ENCODE data around the gene PRKD2. TPM values are rescaled to one million over a fixed set of nuclear protein-coding genes. Genes with fewer than 3 reads are reported as not detected.

The PRKD2 gene
- total RNA-seq, 4 donors from 2014 or later = 21.0 to 36.1 (median 30.2) TPM

GRCh38 chr19:46725036-46725820, 8.3 kb upstream of the PRKD2 start:
- no peaks in the 10 kb centered on the region for H3K9me3 ChIP-seq
- WGBS, 2 donors = 84 to 94% methylated on average over 19 to 21 of the region's 26 CpGs
- no peak for TF ChIP-seq CTCF (IDR thresholded peaks at IDR 0.05)
- no peak for DNase-seq (ENCODE audit: low spot score in 2 of 2)
- H3K27ac ChIP-seq = no peak overlapping the region
- no peak overlapping the region for H3K4me3 ChIP-seq
- H3K36me3 ChIP-seq = peaks cover 3 to 98% (median 50%) of the 10 kb centered on the region in 3 donors
- no peaks in the 10 kb centered on the region for H3K27me3 ChIP-seq
- H3K4me1 ChIP-seq = peaks cover 0 to 37% (median 0%) of the 10 kb centered on the region in 4 donors

- H3K27ac ChIP-seq = no peak overlapping the region
- WGBS, 2 donors = 81% methylated on average over 20 of the region's 20 CpGs
- H3K9me3 ChIP-seq = no peaks in the 10 kb centered on the region
- DNase-seq (ENCODE audit: low spot score in 2 of 2) = no peak
- no peaks in the 10 kb centered on the region for H3K27me3 ChIP-seq
- no peak overlapping the region for H3K4me3 ChIP-seq
- H3K4me1 ChIP-seq = peaks cover 0 to 30% (median 2%) of the 10 kb centered on the region in 4 donors
- TF ChIP-seq CTCF (IDR thresholded peaks at IDR 0.05) = no peak
- no peak for TF ChIP-seq POLR2A (IDR thresholded peaks at IDR 0.05)
- TF ChIP-seq EP300 (IDR thresholded peaks at IDR 0.05) = no peak
- peaks cover 3 to 98% (median 48%) of the 10 kb centered on the region in 3 donors for H3K36me3 ChIP-seq
Measured at GRCh38 chr19:46724468-46724867, 7.6 kb upstream of the PRKD2 start.

- Histone ChIP-seq H3K4me1 (peaks cover 0 to 22% (median 6%) of the 10 kb centered on the region in 4 donors), H3K36me3 (peaks cover 3 to 90% (median 44%) of the 10 kb centered on the region in 3 donors), H3K4me3 (no peak overlapping the region), H3K27ac (no peak overlapping the region), H3K9me3 (no peaks in the 10 kb centered on the region), H3K27me3 (no peaks in the 10 kb centered on the region)
- TF ChIP-seq CTCF (IDR thresholded peaks at IDR 0.05) = no peak
- TF ChIP-seq POLR2A (IDR thresholded peaks at IDR 0.05) = no peak
- TF ChIP-seq EP300 (IDR thresholded peaks at IDR 0.05) = no peak
- no peak for DNase-seq (ENCODE audit: low spot score in 2 of 2)
- WGBS, 2 donors = 93 to 96% methylated on average over 4 to 6 of the region's 6 CpGs
Measured at GRCh38 chr19:46723471-46723870, 6.6 kb upstream of the PRKD2 start.

- no peaks in the 10 kb centered on the region for H3K9me3 ChIP-seq
- H3K27me3 ChIP-seq = no peaks in the 10 kb centered on the region
- DNase-seq (ENCODE audit: low spot score in 2 of 2) = no peak
- WGBS, 2 donors = 81 to 95% methylated on average over 5 to 13 of the region's 16 CpGs
- no peak overlapping the region for H3K4me3 ChIP-seq
- H3K27ac ChIP-seq = no peak overlapping the region
- peaks cover 0 to 22% (median 7%) of the 10 kb centered on the region in 4 donors for H3K4me1 ChIP-seq
- H3K36me3 ChIP-seq = peaks cover 3 to 86% (median 42%) of the 10 kb centered on the region in 3 donors
- TF ChIP-seq EP300 (IDR thresholded peaks at IDR 0.05) (no peak), POLR2A (IDR thresholded peaks at IDR 0.05) (no peak), CTCF (IDR thresholded peaks at IDR 0.05) (no peak)
Measured at GRCh38 chr19:46723023-46723461, 6.1 kb upstream of the PRKD2 start.

GRCh38 chr19:46722421-46723022, 5.6 kb upstream of the PRKD2 start:
- no peak overlapping the region for H3K27ac ChIP-seq

More at GRCh38 chr19:46722421-46723022, 5.6 kb upstream of the PRKD2 start:
- 83 to 84% methylated on average over 16 to 25 of the region's 25 CpGs for WGBS, 2 donors
- TF ChIP-seq CTCF (IDR thresholded peaks at IDR 0.05) (no peak), EP300 (IDR thresholded peaks at IDR 0.05) (no peak), POLR2A (IDR thresholded peaks at IDR 0.05) (no peak)
- Histone ChIP-seq H3K4me1 (peaks cover 0 to 22% (median 12%) of the 10 kb centered on the region in 4 donors), H3K27me3 (no peaks in the 10 kb centered on the region), H3K36me3 (peaks cover 3 to 81% (median 37%) of the 10 kb centered on the region in 3 donors), H3K4me3 (no peak overlapping the region), H3K9me3 (no peaks in the 10 kb centered on the region)
- DNase-seq (ENCODE audit: low spot score in 2 of 2) = no peak

All from tibial nerve (tissue), 4 donors.